Liver (tissue), 9 donors: ENCODE measurements around the gene STK17A. TPM values are rescaled to one million over a fixed set of nuclear protein-coding genes. Genes with fewer than 3 reads are reported as not detected.

Source experiments
- DNase-seq: peaks from one replicate; pipeline ENCODE4 v3.0.0-alpha.2; 2017; ENCODE audit warnings: low spot score
- H3K27ac ChIP-seq, 2 donors: one replicate each; pipeline ENCODE4 v1.7.0; 2013; ENCODE audit warnings: inconsistent platforms in 2 of 2, low read length in 2 of 2, control low read depth in 1 of 2, low read depth in 1 of 2, mild to moderate bottlenecking in 1 of 2
- H3K27me3 ChIP-seq, 4 donors: one replicate each; pipeline versions ENCODE4 v1.6.1 to v1.7.0; 2013; ENCODE audit warnings: low read length in 3 of 4, inconsistent platforms in 1 of 4, mild to moderate bottlenecking in 1 of 4, moderate library complexity in 1 of 4; ENCODE audit not compliant: control insufficient read depth in 4 of 4, insufficient read depth in 4 of 4
- H3K36me3 ChIP-seq, 4 donors: one replicate each; pipeline versions ENCODE4 v1.6.1 to v1.7.0; 2013; ENCODE audit warnings: low read length in 3 of 4, mild to moderate bottlenecking in 3 of 4, low read depth in 1 of 4, moderate library complexity in 1 of 4; ENCODE audit not compliant: control insufficient read depth in 4 of 4, insufficient read depth in 3 of 4
- H3K4me1 ChIP-seq, 4 donors: one replicate each; pipeline versions ENCODE4 v1.6.1 to v1.7.0; 2013; ENCODE audit warnings: low read length in 3 of 4, mild to moderate bottlenecking in 3 of 4, moderate library complexity in 1 of 4; ENCODE audit not compliant: control insufficient read depth in 4 of 4, insufficient read depth in 4 of 4
- H3K4me3 ChIP-seq, 3 donors: one replicate each; pipeline versions ENCODE4 v1.6.1 to v1.7.0; 2013; ENCODE audit warnings: low read length in 3 of 3, control low read depth in 1 of 3, low read depth in 1 of 3, mild to moderate bottlenecking in 1 of 3
- H3K9ac ChIP-seq, 2 donors: one replicate each; pipeline ENCODE4 v1.7.0; 2013; ENCODE audit warnings: low read length in 2 of 2, mild to moderate bottlenecking in 2 of 2, moderate library complexity in 2 of 2, control low read depth in 1 of 2, low read depth in 1 of 2
- H3K9me3 ChIP-seq, 4 donors: one replicate each; pipeline versions ENCODE4 v1.6.1 to v1.7.0; 2013; ENCODE audit warnings: low read length in 3 of 4; ENCODE audit not compliant: control insufficient read depth in 4 of 4
- ATF3 ChIP-seq: IDR thresholded peaks from 2 replicates; pipeline ENCODE4 v1.6.1; 2016; ENCODE audit warnings: antibody characterized with exemption
- EGR1 ChIP-seq, 2 donors: IDR thresholded peaks; 2 replicates each; pipeline ENCODE4 v1.6.1; 2016 to 2018; ENCODE audit warnings: antibody characterized with exemption in 2 of 2, low read depth in 2 of 2
- FOXA1 ChIP-seq: IDR thresholded peaks from 2 replicates; pipeline ENCODE4 v1.6.1; 2016; ENCODE audit warnings: antibody characterized with exemption
- FOXA2 ChIP-seq: IDR thresholded peaks from 2 replicates; pipeline ENCODE4 v1.6.1; 2016; ENCODE audit warnings: antibody characterized with exemption
- GABPA ChIP-seq, 2 donors: IDR thresholded peaks in 1 of 2; conservative IDR thresholded peaks in 1 of 2; 2 replicates each; pipeline ENCODE4 v1.6.1; 2016; ENCODE audit warnings: antibody characterized with exemption in 2 of 2, mild to moderate bottlenecking in 1 of 2, moderate library complexity in 1 of 2
- HNF4A ChIP-seq, 2 donors: conservative IDR thresholded peaks; 2 replicates each; pipeline ENCODE4 v1.6.1; 2016; ENCODE audit warnings: antibody characterized with exemption in 2 of 2, mild to moderate bottlenecking in 2 of 2
- HNF4G ChIP-seq: IDR thresholded peaks from 2 replicates; pipeline ENCODE4 v1.6.1; 2016; ENCODE audit warnings: antibody characterized with exemption
- JUND ChIP-seq, 2 donors: IDR thresholded peaks; 2 replicates each; pipeline ENCODE4 v1.6.1; 2016; ENCODE audit warnings: antibody characterized with exemption in 2 of 2
- MAX ChIP-seq: IDR thresholded peaks from 2 replicates; pipeline ENCODE4 v1.6.1; 2016; ENCODE audit warnings: antibody characterized with exemption
- NR2F2 ChIP-seq: IDR thresholded peaks from 2 replicates; pipeline ENCODE4 v1.6.1; 2016; ENCODE audit warnings: antibody characterized with exemption
- RAD21 ChIP-seq, 2 donors: IDR thresholded peaks; 2 replicates each; pipeline ENCODE4 v1.6.1; 2016; ENCODE audit warnings: antibody characterized with exemption in 2 of 2, mild to moderate bottlenecking in 2 of 2
- REST ChIP-seq: IDR thresholded peaks from 2 replicates; pipeline ENCODE4 v1.6.1; 2016; ENCODE audit warnings: antibody characterized with exemption, mild to moderate bottlenecking
- RXRA ChIP-seq, 2 donors: IDR thresholded peaks; 2 replicates each; pipeline ENCODE4 v1.6.1; 2017 to 2018; ENCODE audit warnings: antibody characterized with exemption in 2 of 2, mild to moderate bottlenecking in 1 of 2
- SP1 ChIP-seq: IDR thresholded peaks from 2 replicates; pipeline ENCODE4 v1.6.1; 2018; ENCODE audit warnings: antibody characterized with exemption, mild to moderate bottlenecking
- TAF1 ChIP-seq: conservative IDR thresholded peaks from 2 replicates; pipeline ENCODE4 v1.6.1; 2016; ENCODE audit warnings: antibody characterized with exemption, mild to moderate bottlenecking
- YY1 ChIP-seq: IDR thresholded peaks from 2 replicates; pipeline ENCODE4 v1.6.1; 2016; ENCODE audit warnings: antibody characterized with exemption, mild to moderate bottlenecking
- whole genome bisulfite sequencing: extraction: QIAGEN DNeasy Blood & Tissue Kit; methylation state at CpG from one replicate; pipeline ENCODE4 v1.1.7; 2013; 5-methylcytosine and 5-hydroxymethylcytosine counted together
- polyA plus RNA-seq, 2 donors: library from polyadenylated mRNA; stranded (reverse) in 1 of 2; unstranded in 1 of 2; fragments of 200-250 nt in 1 of 2; fragments of >200 nt in 1 of 2; fragmentation: Nextera tagmentation in 1 of 2; extraction: Ambion mirVana in 1 of 2; gene quantifications; one replicate each; pipeline versions ENCODE4 v1.2.1 to v1.2.3, GENCODE V29; 2013 to 2015
- total RNA-seq, 2 donors: library from RNA; depleted of rRNA; stranded (reverse); fragments of >200 nt; gene quantifications; one replicate each; pipeline ENCODE4 v1.2.3, GENCODE V29; 2014
- TF ChIP-seq, protein P1 (sequence below): IDR thresholded peaks from 2 replicates; pipeline ENCODE4 v1.6.1; 2016; ENCODE audit warnings: antibody characterized with exemption
- TF ChIP-seq, protein P2 (sequence below): fragments of 150-350 bp; IDR thresholded peaks from 2 replicates; pipeline ENCODE4 v1.5.1; 2017; ENCODE audit warnings: improper control_type of control experiment, low read depth, low read length; ENCODE audit not compliant: missing input control
- donor health status: healthy.
- donor health status: healthy.
- donor health status: healthy.
- donor health status: healthy.
- donor health status: healthy.

The STK17A gene
- total and polyA plus RNA-seq, 4 donors: 3.0 to 18.2 (median 7.2) TPM

DNA sequence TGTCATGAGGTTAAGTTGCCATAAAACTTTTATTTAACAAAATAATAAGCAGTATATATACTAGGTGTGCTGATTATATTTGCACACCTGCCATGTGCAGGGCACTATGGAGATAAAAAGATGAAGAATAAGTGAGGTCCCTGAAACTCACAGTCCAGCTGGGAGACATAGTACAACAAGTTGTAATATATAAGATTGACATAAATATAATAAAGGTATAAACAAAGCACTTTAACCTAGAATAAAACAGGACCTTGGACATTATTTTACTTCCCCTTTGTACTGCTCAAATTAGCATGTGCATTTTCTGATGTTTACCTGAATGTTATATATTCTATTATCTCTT, 6.2 kb downstream of the STK17A start:
- peaks cover 5 to 16% (median 6%) of the 10 kb centered on the region in 4 donors for H3K4me1 ChIP-seq

DNA sequence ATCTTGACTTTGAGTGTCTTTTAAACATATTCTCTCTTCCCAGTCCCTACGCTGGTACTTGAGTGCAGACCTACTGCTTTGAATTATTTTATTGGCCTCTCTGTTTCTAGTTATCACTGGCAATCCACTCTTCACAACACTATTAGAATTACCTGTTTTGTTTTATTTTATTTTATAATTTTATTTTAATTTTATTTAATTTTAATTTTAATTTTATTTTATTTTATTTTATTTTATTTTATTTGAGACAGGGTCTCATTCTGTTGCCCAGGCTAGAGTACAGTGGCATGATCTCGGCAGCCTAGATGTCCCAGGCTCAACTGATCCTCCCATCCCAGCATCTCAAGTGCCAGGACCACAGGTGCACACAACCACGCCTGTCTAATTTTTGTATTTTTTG, 6.8 kb downstream of the STK17A start:
- DNase-seq: no peak
- H3K9me3 ChIP-seq: no peaks in the 10 kb centered on the region
- no peak overlapping the region for H3K9ac ChIP-seq
- no peak overlapping the region for H3K27ac ChIP-seq
- H3K4me3 ChIP-seq: no peak overlapping the region
- H3K4me1 ChIP-seq: peaks cover 3 to 16% (median 6%) of the 10 kb centered on the region in 4 donors
- TF ChIP-seq, protein P1, sequence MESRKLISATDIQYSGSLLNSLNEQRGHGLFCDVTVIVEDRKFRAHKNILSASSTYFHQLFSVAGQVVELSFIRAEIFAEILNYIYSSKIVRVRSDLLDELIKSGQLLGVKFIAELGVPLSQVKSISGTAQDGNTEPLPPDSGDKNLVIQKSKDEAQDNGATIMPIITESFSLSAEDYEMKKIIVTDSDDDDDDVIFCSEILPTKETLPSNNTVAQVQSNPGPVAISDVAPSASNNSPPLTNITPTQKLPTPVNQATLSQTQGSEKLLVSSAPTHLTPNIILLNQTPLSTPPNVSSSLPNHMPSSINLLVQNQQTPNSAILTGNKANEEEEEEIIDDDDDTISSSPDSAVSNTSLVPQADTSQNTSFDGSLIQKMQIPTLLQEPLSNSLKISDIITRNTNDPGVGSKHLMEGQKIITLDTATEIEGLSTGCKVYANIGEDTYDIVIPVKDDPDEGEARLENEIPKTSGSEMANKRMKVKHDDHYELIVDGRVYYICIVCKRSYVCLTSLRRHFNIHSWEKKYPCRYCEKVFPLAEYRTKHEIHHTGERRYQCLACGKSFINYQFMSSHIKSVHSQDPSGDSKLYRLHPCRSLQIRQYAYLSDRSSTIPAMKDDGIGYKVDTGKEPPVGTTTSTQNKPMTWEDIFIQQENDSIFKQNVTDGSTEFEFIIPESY: no peak
- TF ChIP-seq, protein P2, sequence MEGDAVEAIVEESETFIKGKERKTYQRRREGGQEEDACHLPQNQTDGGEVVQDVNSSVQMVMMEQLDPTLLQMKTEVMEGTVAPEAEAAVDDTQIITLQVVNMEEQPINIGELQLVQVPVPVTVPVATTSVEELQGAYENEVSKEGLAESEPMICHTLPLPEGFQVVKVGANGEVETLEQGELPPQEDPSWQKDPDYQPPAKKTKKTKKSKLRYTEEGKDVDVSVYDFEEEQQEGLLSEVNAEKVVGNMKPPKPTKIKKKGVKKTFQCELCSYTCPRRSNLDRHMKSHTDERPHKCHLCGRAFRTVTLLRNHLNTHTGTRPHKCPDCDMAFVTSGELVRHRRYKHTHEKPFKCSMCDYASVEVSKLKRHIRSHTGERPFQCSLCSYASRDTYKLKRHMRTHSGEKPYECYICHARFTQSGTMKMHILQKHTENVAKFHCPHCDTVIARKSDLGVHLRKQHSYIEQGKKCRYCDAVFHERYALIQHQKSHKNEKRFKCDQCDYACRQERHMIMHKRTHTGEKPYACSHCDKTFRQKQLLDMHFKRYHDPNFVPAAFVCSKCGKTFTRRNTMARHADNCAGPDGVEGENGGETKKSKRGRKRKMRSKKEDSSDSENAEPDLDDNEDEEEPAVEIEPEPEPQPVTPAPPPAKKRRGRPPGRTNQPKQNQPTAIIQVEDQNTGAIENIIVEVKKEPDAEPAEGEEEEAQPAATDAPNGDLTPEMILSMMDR: no peak
- TF ChIP-seq HNF4G (no peak), FOXA2 (no peak), EGR1 (IDR thresholded peaks at IDR 0.05; ENCODE audit: low read depth in 2 of 2) (no peak), GABPA (IDR thresholded peaks at IDR 0.05 in 1 of 2, conservative IDR thresholded peaks at IDR 0.05 in 1 of 2) (no peak), MAX (no peak), JUND (IDR thresholded peaks at IDR 0.05) (no peak), ATF3 (no peak), RAD21 (IDR thresholded peaks at IDR 0.05) (no peak), TAF1 (no peak), HNF4A (conservative IDR thresholded peaks at IDR 0.05) (no peak), REST (no peak), NR2F2 (no peak), YY1 (no peak), FOXA1 (no peak), RXRA (IDR thresholded peaks at IDR 0.05) (no peak), SP1 (no peak)
- no peaks in the 10 kb centered on the region for H3K27me3 ChIP-seq
- 92% methylated on average over 3 of the region's 3 CpGs for WGBS
- no peaks in the 10 kb centered on the region for H3K36me3 ChIP-seq

More for the DNA sequence above, 6.2 kb downstream of the STK17A start:
- H3K4me3 ChIP-seq: no peak overlapping the region
- H3K9ac ChIP-seq: no peak overlapping the region
- no peaks in the 10 kb centered on the region for H3K9me3 ChIP-seq
- H3K27me3 ChIP-seq: no peaks in the 10 kb centered on the region
- TF ChIP-seq HNF4A (conservative IDR thresholded peaks at IDR 0.05): no peak
- no peak for DNase-seq
- H3K27ac ChIP-seq: no peak overlapping the region
- no peaks in the 10 kb centered on the region for H3K36me3 ChIP-seq
